DOHH2 (cell line): Measurements from ENCODE around the gene FBN1.

Source experiments
- H3F3A ChIP-seq: fragments of 200-600 bp; sonication (generic), shearing (Covaris generic); 2 replicates; pipeline ENCODE4 v1.6.0; 2016; ENCODE audit warnings: antibody characterized with exemption, mild to moderate bottlenecking; ENCODE audit not compliant: control insufficient read depth, insufficient read depth
- H3K27ac ChIP-seq: fragments of 200-600 bp; sonication (generic); 2 replicates; pipeline ENCODE4 v1.5.1; 2014; ENCODE audit warnings: low read depth, mild to moderate bottlenecking, low read length, moderate library complexity
- H3K27me3 ChIP-seq: fragments of 200-600 bp; sonication (generic); 2 replicates; pipeline ENCODE4 v1.6.1; 2014; ENCODE audit warnings: mild to moderate bottlenecking, low read length, mixed read lengths; ENCODE audit not compliant: control insufficient read depth
- H3K36me3 ChIP-seq: fragments of 200-600 bp; sonication (generic); 2 replicates; pipeline ENCODE4 v1.6.1; 2014; ENCODE audit warnings: mild to moderate bottlenecking, low read length, moderate library complexity, mixed read lengths; ENCODE audit not compliant: control insufficient read depth
- H3K4me1 ChIP-seq: fragments of 200-600 bp; sonication (generic); 2 replicates; pipeline ENCODE4 v1.6.1; 2014; ENCODE audit warnings: mild to moderate bottlenecking, low read length, mixed read lengths; ENCODE audit not compliant: control insufficient read depth
- H3K4me2 ChIP-seq: fragments of 200-600 bp; sonication (generic); 2 replicates; pipeline ENCODE4 v1.6.0; 2014; ENCODE audit warnings: mild to moderate bottlenecking, low read length, moderate library complexity
- H3K4me3 ChIP-seq: fragments of 200-600 bp; sonication (generic); 2 replicates; pipeline ENCODE4 v1.5.1; 2014; ENCODE audit warnings: mild to moderate bottlenecking, low read length, mixed read lengths
- H3K79me2 ChIP-seq: fragments of 200-600 bp; sonication (generic); 2 replicates; pipeline ENCODE4 v1.6.1; 2014; ENCODE audit warnings: mild to moderate bottlenecking, low read length, mixed read lengths; ENCODE audit not compliant: control insufficient read depth
- H3K9me2 ChIP-seq: fragments of 200-600 bp; sonication (generic); replicated peaks from 2 replicates; pipeline ENCODE4 v1.6.1; 2014; ENCODE audit warnings: mild to moderate bottlenecking, low read length, mixed read lengths; ENCODE audit not compliant: control insufficient read depth
- H3K9me3 ChIP-seq: fragments of 200-600 bp; sonication (generic); 2 replicates; pipeline ENCODE4 v1.6.1; 2014; ENCODE audit warnings: antibody characterized with exemption, low read length, mixed read lengths; ENCODE audit not compliant: control insufficient read depth, insufficient read depth
- H4K20me1 ChIP-seq: fragments of 200-600 bp; sonication (generic); 2 replicates; pipeline ENCODE4 v1.6.0; 2014; ENCODE audit warnings: low read depth, mild to moderate bottlenecking, antibody characterized with exemption, low read length, moderate library complexity; ENCODE audit not compliant: control insufficient read depth, insufficient read depth
- EZH2phosphoT487 ChIP-seq: fragments of 200-600 bp; sonication (generic); IDR thresholded peaks from 2 replicates; pipeline ENCODE4 v1.6.1; 2017; ENCODE audit warnings: borderline replicate concordance, mild to moderate bottlenecking, antibody characterized with exemption, low read length, moderate library complexity, mixed read lengths
- TF ChIP-seq, protein P1 (sequence below): fragments of 200-600 bp; sonication (generic); IDR thresholded peaks from one replicate; pipeline ENCODE4 v1.5.1; 2014; ENCODE audit warnings: antibody characterized with exemption, mild to moderate bottlenecking, low read depth, low read length; ENCODE audit not compliant: poor library complexity, severe bottlenecking

FBN1 gene

DNA sequence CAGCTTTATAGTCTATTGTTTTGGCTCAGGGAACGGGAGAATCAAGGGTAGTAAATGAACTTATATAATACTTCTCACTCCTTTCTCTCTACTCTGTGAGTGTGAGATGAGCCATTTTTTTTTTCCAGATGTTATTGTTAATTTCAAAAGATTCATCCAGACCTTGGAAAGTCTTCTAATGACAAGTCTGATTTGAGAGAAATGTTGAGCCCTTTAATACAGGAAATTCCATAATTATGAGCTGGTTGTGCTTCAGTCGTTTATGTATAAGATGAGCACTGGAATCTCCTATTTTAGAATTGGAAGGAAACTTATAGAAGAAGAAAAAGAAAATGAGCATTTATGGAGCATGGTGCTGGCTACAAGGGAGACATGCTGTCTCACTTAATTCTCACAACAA is 92.0 kb downstream of the FBN1 start:
- H3K4me3 ChIP-seq, result no peak overlapping the region
- H4K20me1 ChIP-seq, result no peaks in the 10 kb centered on the region
- H3K9me2 ChIP-seq, result no peaks in the 10 kb centered on the region
- H3K27ac ChIP-seq, result no peak overlapping the region
- TF ChIP-seq, protein P1, sequence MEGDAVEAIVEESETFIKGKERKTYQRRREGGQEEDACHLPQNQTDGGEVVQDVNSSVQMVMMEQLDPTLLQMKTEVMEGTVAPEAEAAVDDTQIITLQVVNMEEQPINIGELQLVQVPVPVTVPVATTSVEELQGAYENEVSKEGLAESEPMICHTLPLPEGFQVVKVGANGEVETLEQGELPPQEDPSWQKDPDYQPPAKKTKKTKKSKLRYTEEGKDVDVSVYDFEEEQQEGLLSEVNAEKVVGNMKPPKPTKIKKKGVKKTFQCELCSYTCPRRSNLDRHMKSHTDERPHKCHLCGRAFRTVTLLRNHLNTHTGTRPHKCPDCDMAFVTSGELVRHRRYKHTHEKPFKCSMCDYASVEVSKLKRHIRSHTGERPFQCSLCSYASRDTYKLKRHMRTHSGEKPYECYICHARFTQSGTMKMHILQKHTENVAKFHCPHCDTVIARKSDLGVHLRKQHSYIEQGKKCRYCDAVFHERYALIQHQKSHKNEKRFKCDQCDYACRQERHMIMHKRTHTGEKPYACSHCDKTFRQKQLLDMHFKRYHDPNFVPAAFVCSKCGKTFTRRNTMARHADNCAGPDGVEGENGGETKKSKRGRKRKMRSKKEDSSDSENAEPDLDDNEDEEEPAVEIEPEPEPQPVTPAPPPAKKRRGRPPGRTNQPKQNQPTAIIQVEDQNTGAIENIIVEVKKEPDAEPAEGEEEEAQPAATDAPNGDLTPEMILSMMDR, result no peak
- TF ChIP-seq EZH2phosphoT487, result no peak
- H3K36me3 ChIP-seq, result no peaks in the 10 kb centered on the region
- H3F3A ChIP-seq, result no peaks in the 10 kb centered on the region
- no peak overlapping the region for H3K4me2 ChIP-seq
- H3K79me2 ChIP-seq, result no peaks in the 10 kb centered on the region
- H3K27me3 ChIP-seq, result no peaks in the 10 kb centered on the region
- H3K9me3 ChIP-seq, result no peaks in the 10 kb centered on the region
- H3K4me1 ChIP-seq, result no peaks in the 10 kb centered on the region

DNA sequence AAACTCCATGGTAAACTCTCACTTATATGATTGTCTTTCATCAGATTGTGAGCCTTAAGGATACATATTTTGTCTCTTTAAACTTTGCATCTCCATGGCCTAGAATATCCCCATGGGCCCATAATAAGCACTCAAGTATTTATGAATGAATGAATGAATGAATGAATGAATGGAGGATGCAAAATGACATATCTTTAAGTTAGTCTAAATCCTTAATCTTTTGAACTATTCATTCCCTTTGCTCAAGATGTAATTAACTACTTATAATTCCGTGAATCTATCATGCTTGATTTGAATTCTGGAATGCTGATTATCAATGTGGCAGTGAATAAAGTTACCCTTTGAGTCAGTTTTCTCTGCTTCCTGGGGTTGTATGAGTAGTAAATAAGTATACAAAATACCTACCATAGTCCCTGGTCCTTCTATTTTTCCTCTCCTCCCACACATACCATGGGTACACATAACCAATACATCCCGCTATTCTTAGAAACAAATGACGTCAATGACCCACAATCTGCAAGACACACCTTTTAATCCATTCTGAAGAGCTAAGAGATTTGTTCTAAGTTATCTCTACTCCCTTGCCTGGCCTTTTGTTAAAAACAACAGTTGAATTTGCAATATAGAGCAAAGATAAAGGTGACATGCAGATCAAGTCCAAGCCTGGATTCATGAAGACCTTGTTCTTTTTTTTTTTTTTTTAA is 94.5 kb downstream of the FBN1 start:
- H3K4me2 ChIP-seq, result no peak overlapping the region
- H3K79me2 ChIP-seq, result no peaks in the 10 kb centered on the region
- H3K9me2 ChIP-seq, result no peaks in the 10 kb centered on the region
- no peak overlapping the region for H3K4me3 ChIP-seq
- no peaks in the 10 kb centered on the region for H4K20me1 ChIP-seq
- no peaks in the 10 kb centered on the region for H3F3A ChIP-seq
- H3K27ac ChIP-seq, result no peak overlapping the region
- H3K9me3 ChIP-seq, result no peaks in the 10 kb centered on the region
- no peaks in the 10 kb centered on the region for H3K36me3 ChIP-seq
- H3K4me1 ChIP-seq, result no peaks in the 10 kb centered on the region
- TF ChIP-seq, protein P1, result no peak
- TF ChIP-seq EZH2phosphoT487, result no peak
- H3K27me3 ChIP-seq, result no peaks in the 10 kb centered on the region

DNA sequence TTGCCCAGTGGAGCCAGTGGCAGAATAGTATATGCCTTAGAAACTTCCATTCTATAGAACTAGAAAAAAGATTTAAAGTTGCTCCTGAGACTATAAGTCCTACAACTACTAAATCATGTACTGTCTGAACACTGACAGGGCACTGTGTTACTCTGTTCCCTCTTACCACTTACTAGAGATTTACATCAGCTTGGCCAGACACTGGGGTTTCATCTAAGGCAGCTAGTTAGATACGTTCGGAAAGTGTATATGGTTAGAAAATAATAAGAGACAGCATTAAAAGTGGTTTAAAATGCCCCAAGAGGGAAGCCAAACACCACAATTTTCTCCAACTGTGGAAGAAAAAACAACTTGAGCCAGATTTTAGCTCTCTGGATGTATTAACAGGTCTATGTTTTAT is 97.1 kb downstream of the FBN1 start:
- Histone ChIP-seq H3K4me2 (no peak overlapping the region), H3K9me2 (no peaks in the 10 kb centered on the region), H3K36me3 (no peaks in the 10 kb centered on the region), H3K27ac (no peak overlapping the region), H3K79me2 (no peaks in the 10 kb centered on the region), H3F3A (no peaks in the 10 kb centered on the region), H4K20me1 (no peaks in the 10 kb centered on the region), H3K27me3 (no peaks in the 10 kb centered on the region), H3K4me1 (no peaks in the 10 kb centered on the region), H3K4me3 (no peak overlapping the region), H3K9me3 (no peaks in the 10 kb centered on the region)
- no peak for TF ChIP-seq EZH2phosphoT487
- TF ChIP-seq, protein P1, result no peak
